GM18498 (cell line): ENCODE data around the gene HPGD.

Experiments used
- ATAC-seq: cut with Tn5 transposase; IDR thresholded peaks from one replicate; pipeline ENCODE4 v1.9.1; 2021; ENCODE audit warnings: mild to moderate bottlenecking, moderate library complexity; ENCODE audit not compliant: unreplicated experiment

HPGD gene

DNA sequence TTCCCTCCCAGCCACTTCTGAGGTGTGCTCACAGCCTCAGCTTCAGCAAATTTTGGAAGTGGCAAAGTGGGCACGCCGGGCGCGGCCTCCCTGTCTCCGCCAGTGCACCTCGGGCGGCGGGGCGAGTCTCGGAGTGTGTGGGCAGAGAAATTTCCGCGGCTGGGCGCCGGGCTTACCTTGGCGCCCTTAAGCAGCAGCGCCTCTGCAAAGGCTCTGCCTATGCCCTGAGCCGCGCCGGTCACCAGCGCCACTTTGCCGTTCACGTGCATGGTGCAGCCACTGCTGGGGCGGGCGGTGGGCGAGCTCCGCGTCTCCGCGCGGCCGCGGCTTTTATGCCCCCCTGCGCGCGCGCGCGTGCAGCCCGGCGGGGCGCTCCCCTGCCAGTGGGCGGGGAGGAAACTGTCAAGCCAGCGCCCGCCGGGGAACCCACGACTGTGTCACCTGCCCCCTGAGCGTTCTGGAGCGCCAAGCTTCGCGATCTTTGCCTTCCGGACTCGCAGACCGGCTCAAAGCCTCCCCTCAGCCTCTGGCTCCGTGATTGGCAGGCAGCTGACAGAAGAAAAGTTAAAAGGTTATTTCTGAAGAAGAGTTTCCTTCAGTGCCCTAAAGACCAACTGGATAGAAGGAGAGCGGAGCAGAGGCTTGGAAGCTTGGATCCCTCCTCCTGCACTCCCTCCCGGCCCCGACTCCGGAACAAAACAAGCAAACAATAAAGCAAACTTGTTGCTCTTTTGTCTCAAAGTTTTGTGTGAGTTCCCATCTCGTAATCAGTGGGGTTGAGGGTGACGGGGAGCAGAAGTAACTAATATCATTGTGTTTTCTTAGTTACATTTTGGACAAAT, at the start of gene HPGD:
Gene HPGD, minus strand, starts transcription at position 306 of the 842 bp plus-strand sequence. Its CDS starts 37 bp downstream, at position 269.
- peak; percentile 87 for ATAC-seq

DNA sequence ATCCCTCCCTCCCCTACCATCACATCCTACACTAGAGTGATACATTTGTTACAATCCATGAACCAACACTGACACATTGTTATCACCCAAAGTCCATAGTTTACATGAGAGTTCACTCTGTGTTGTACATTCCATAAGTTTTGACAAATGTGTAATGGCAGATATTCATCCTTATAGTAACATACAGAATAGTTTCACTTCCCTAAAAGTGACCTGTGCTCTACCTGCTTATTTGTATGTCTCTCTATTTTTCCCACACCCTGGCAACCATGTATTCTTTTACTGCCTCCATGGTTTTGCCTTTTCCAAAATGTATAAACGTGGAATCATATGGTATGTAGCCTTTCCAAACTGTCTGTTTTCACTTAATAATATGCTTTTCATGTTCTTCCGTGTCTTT, 42.2 kb upstream of the HPGD start:
- no peak for ATAC-seq

DNA sequence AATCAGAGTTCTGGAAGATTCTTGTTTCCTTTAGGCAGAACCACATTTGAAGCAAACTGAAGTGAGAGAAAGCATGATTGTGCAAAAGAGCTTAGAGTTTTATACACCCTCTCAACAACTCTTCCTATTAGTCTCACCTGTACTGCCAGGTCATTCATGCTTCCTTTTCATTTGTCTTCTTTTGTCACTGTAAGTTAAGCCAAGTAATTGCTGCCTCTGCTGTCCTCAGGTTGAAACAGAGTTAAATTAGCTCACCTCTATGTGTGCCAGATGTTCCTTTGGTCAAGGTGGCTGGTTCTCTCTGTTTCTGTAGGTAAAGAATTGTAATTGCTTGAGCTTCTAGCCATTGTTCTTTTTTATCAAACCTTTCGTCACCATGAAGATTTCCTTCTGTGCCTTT, 41.1 kb upstream of the HPGD start:
- no peak for ATAC-seq

DNA sequence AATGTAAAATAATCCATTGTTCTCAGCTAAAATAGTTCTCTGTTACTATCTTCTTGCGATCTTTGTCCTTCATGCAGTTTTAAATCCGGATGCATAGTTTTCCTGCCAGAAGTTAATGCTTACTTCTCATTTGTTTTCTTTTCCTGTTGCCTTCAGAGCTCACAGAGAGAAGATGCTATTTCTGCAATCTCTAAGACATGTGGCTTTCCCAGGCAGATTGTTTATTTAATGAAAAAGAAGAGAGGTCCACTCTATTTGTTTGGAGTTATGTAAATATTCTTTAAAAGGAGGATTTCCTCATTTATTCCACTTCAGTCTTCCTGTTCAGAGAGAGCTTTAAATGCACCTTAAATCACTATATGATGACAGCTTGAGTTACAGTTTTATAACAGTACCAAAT, 39.3 kb upstream of the HPGD start:
- no peak for ATAC-seq

DNA sequence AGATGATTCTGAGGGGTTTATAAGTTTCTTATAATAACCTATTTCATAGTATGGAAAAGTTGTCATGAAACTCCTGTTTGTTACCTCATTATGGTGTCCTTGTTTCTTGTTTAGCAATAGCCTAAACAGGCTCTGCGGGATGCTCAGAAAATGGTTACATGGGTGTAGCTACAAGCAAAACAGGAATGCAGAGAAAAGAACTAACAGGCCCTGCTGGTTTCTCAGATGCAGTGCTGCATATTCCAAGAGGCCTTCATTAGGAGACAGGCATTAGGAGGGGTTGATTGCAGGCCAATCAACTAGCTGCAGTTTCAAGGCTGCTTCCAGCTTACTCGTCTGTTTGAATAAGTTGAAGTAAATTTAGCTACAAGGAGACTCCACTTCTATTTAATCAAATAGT, 37.6 kb upstream of the HPGD start:
- no peak for ATAC-seq

DNA sequence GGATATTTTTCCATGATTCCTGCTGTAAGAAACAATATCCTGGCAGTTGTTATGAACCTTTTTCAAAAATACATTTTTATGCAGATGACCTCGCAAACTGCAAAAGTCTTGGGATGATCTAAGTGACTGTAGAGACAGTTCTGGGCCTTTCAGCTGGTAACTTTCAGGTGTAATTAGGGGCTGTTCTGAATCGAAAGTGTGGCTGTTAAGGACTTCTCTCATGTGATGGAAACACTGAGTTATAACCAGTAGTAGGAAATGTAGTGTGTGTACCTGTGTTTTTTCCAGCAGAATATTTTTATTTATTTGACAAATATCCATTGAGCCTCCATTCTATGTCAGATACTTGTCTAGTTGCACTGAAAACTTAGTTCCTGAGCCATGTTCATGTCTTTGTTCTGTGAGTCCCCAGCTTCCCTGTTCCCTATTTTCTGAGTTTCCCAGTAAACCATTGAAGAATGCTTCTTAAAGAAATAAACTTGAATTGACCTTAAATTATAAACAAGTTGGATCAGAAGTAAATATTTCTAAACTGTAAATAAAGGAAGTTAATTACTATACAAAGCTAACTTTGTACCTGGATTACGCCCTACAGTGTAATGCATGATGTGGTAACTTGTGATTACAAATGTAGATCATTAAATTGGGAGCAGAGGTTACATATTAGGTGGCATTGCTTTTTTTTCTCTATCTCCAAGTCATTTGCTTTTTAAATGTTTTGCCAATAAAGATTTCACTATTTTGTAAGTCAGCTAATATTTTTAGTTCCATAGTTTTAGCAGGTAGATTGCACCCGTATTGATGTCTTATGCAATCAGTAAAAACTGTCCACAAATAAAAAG, 33.7 kb upstream of the HPGD start:
- no peak for ATAC-seq

DNA sequence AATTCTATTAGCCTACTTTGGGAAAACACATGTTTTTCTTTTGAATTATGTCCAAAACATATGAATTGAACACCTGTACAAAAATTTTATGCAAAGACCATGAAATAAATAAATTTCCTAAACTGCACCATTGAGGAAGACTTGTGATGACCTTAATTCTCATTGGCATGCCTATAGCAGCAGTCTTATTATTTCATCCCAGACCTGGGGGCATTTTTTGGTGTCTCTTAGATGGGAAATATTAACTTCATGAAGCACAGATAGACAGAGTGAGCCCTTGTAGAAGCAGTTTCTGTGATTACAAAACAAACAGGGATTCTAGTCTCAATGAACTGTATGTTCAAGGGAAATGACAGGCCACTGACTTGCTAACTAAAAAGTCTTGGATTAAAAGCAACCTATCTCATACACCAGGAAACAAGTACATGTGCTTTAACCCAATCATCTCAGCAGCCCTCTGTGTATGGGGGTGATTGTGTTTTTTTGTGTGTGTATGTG, 32.0 kb upstream of the HPGD start:
- no peak for ATAC-seq

DNA sequence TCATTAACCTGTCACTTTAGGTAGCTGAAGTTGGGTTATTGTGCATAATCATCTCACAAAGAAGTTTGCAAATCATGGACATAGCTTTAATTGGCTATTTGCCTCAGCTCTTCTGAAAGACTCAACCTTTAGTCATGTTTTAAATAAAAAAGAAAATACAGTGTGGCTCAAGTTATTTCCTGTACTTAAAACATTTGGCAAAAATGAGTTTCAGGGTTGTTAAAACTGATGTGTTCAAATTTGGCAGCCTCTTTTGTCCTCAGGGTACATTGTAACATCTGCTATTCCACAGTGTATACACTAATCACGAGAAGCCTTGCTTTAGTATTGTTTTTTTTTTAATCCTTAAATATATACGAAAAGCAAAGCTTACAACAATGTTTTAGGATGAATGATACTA, 31.5 kb upstream of the HPGD start:
- no peak for ATAC-seq

DNA sequence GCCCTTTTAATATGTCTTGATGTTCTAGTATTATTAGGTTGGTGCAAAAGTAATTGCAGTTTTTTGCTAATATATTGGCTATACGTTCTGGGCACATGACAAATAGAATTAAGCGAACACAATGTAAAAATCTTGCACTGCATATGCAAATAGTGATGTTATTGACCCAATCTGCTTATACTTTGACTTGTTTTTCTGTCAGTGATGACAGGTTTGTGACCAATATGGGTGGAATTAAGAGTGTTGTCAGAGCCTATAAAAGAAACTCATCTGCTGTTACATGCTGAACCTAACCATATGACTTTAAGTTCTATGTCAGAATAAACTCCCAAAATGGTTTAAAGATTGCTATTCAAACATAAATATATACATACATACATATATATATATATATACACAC, 30.7 kb upstream of the HPGD start:
- ATAC-seq: no peak

DNA sequence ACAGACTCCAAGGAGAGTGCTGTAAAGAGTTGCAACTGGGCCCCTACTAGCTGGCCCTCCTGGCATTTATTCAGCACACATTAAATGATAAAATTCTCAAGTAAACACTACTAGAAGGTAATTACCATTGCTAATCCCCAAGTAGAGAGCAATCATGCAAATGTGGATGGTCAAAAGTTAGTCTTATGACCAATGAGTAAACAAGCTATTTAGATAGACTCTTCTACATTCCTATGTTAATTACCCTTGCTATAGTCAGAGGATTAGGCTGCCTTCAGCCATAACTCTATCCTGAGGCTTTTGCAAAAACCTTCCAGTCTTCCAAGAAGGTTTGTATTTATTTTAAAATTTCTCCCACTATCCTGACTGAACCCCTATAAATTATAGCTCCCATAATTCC, 28.3 kb upstream of the HPGD start:
- ATAC-seq: no peak

DNA sequence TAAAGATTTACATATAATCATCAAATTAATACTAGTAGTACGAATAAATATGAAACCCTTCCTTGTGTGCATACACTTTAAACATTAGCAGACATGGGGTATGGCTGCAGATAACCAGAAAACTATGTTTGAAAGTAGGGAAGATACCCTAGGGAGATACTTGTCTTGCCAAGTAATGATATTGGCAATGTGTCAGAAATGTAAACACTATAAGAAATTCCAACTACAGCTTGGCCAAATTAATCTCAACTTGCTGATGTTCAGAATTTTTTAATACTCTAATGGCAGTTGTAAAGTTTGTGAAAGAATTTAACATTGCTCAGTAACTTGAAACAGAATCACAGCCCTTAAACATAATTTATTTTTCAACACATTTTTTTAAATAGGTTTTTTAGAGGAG, 27.4 kb upstream of the HPGD start:
- no peak for ATAC-seq

DNA sequence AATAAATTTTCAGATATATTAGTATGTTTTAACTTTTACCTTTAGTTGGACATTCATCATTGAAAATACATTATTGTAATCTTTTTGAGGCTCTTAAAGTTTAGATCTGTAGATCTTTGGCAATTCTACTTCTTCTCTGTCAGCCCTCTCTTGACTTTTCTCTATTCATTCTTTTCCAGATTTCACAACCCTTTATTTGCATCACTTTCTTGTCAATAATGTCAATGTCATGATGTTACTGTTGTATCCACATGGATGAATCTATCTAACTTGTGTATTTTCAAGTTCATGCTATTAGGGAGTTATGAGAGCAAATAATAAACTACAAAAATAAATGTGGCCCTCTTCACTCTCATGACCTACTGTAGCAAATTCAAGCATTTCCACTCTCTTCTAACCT, 23.0 kb upstream of the HPGD start:
- ATAC-seq: no peak

DNA sequence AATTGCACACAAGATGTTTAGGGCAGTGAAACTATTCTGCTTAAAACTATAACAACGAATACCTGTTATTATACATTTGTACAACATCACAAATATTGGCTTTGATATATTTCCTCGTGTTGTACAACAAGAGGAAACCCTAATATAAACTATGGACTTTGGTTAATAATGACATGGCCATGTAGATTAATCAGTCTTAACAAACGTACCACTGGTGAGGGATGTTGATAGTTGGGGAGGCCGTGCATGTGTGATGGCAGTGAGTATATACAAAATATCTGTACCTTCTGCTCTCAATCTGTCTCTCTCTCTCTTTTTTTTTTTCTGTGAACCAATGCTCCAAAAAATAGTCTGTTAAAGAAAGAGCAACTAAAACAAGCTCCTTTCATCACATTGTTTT, 22.2 kb upstream of the HPGD start:
- no peak for ATAC-seq

DNA sequence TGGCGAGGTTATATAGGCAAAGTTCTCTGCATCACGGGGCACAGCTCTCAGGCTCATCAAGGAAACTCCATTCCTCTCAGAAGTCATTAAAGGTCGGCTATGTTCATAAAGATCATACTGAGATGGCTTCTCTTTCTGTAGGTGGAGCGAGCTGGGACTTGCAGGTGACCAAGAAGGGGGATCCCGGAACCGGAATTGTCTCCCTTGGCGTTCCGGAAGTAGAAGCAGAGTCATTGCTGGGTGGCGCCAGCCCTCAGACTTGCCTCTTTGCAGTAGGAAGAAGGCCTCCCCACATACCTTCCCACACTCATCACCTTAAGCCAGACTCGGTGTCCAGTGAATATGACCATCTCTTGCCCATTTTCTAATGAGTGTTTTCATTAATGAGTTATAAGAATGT, 17.9 kb upstream of the HPGD start:
- ATAC-seq: no peak

DNA sequence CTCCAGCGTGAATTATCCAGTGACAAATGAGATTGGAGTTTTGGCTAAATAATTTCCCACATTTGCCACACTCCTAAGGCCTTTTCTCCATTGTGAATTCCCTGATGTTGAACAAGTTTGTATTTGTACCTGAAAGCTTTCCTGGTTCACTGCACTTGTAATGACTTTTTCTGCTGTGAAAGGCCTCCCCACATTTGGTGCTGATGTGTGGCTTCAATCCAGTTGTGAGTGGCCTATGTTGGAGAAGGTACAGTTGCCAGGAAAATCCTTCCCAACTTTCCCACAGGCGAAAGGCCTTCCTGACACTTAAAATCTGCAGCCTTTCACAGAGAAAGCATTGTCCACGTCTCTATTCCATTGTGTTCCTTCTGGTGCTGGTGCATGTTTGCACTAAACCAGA, 17.3 kb upstream of the HPGD start:
- ATAC-seq: no peak

DNA sequence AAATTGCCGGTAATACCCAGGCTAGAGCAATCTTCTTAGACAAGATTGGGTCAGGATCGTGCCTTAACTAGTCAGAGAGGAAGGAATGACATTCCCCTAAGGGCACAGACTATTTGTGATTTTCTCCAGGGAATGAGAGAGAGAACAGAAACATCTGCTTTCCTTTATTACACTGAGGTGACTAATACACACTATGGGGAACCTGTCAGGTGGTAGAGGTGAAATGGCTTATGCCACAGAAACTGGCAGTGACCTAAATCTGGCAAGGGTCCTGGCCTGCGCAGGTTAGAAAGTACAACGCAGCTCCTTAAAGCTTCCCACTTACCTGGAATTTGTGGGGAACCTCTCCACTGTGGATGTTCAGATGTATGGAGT, 16.6 kb upstream of the HPGD start:
- no peak for ATAC-seq

DNA sequence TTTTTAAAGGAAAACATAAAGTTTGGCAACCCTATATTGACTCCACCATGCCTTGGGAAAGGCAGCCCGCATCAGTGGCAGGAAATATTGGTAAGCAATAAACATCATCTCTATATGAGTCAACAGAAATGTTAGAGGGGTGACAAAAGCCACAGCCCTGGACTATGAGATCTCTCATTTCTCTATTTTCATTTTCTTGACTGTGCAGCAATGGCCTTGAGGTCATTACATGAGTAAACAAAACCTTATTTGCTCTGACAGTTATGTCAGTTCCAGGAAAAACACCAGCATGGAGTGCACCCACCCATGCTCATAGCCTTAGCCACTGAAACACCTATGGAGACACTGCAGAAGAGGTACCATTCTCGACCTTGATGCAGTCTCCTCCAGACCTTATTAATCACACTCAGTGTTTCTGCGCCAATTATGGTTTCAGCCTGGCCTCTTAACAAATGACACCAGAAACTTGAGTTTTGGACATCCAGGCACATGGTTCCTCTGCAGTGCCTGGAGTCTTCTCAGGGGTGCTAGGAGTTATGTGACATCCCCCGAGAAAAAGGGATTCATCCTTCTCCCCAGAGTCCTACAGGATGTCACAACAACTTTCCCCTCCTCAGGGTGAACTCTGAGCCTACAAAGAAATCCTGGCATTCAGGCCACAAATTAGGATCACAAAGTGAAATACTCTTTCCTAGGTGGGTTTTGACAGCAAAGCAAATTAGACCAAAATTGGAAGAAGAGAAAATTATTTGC, 16.0 kb upstream of the HPGD start:
- peak; percentile 98 for ATAC-seq

DNA sequence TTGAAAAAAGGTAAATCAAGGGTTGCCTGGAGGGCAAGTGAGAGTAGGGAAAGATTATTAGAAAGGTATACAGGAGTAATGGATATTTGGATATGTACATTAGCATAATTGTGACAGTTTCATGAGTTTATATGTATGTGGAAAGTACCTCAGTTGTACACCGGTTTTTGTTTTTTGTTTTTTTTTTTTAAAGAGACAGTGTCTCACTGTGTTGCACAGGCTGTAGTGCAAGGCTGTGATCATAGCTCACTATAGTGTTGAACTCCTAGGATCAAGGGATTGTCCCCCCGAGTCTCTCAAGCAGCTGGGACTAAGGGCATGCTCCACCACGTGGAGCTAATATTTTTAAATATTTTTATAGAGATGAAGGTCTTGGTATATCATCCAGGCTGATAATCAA, 15.3 kb upstream of the HPGD start:
- ATAC-seq: peak; percentile 33

DNA sequence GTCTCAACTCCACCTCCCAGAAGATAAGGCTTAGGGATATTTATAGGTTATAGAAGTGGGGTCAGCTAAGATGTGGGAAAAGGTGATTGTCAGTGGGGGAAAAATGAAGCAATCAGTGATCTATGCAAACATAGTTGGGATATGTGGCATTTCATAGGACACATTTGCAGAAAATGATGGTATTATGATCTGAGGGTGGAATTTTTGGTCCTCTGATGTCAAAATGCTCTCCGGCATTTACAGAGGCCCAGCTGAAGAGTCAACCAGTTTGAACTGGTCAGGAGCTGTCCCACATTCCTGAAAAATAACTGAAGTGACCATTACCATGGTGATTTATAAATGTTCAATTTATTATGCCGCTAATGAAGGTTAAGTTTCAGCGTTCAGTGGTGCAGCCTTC, 12.2 kb upstream of the HPGD start:
- ATAC-seq: no peak

DNA sequence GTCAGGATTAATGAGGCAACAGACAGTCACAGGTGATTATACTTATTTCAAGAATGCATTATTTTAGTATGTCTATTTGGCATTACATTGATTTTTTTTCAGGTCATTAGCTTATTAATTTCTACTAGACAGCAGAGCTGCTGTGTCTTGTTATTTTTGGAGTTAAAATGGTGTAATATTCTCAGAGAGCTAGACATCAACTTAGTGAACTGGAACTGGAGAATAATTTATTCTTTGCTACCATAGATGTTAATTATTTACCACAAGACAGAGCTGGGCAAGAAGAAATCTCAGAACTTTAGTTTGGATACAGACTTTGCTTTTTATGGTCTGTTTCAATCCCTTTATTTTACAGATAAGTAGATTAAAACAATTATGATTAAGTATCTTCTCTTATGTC, 10.2 kb upstream of the HPGD start:
- ATAC-seq: no peak

DNA sequence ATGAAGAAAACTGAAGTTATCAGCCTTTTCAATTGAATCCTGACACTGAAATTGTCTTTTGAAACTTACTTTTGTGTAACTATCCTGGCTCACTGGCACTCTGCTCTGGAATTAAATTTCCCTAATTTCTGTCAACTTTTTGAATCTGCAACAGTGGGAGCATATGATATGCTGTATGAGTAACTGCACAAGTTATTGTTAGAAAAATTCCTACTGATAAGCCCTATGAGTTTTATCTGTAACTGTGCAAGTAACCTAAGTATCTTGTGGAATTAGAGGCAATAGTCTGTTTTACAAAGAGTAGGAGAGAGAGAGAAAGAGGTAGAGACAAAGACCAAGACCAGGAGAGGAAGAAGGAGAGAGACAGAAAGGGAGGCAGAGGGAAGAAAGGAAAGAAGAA, 9.2 kb upstream of the HPGD start:
- ATAC-seq: no peak
